Measurements from ENCODE around the gene GIGYF2.

GIGYF2 gene

GRCh38 chr2:232697059-232697806, at the start of gene GIGYF2:
Gene GIGYF2, plus strand, starts transcription at chr2:232697331. Its CDS starts 37,867 bp downstream, at chr2:232735198.
- Histone ChIP-seq H3K9me3 (ENCODE audit: control insufficient read depth, insufficient read depth, low read depth, low read length) (no peaks in the 10 kb centered on the region), H3K4me3 (ENCODE audit: low read depth, low read length) (peak within 1 kb of the TSS; percentile 95), H3K36me3 (ENCODE audit: control insufficient read depth in 2 of 2, insufficient read depth in 1 of 2, low read length in 2 of 2) (peaks cover 0 to 19% of the 10 kb centered on the region in 2 experiments; a peak in 2 of 3 replicates), H3K4me1 (ENCODE audit: control insufficient read depth, insufficient read depth, low read length) (peaks cover 16% of the 10 kb centered on the region), H3K27ac (ENCODE audit: extremely low read depth, low read depth, low read length) (peak within 1 kb of the TSS; percentile 90)
- CTCF ChIA-PET: interaction anchor here (0.6 kb wide), 1 partner anchor 797 kb away, joined by 3 read pairs; no protein-coding TSS in a partner anchor
- POLR2A ChIA-PET: interaction anchor here (0.6 to 1.5 kb wide), 3 partner anchors 13 to 64 kb away, joined by 3 to 4 read pairs (median 3); partner anchors contain the start of gene EFHD1
- TF ChIP-seq ZBTB11 (tag by site-specific recombination; conservative IDR thresholded peaks at IDR 0.05; ENCODE audit: low read depth) (0 out of 2 replicates have a peak, but pooled peaks have one; percentile 19), ZBTB26 (tag by site-specific recombination; optimal IDR thresholded peaks at IDR 0.05) (peak; percentile 46), ZNF341 (tag by site-specific recombination; IDR thresholded peaks at IDR 0.05; ENCODE audit: low read depth) (peak; percentile 65), ZNF600 (tag by site-specific recombination; IDR thresholded peaks at IDR 0.05) (0 out of 2 replicates have a peak, but pooled peaks have one; percentile 17), WT1 (tag by site-specific recombination; IDR thresholded peaks at IDR 0.05) (no peak), KLF16 (tag by site-specific recombination; IDR thresholded peaks at IDR 0.05) (peak; percentile 60), GLIS1 (tag by site-specific recombination; IDR thresholded peaks at IDR 0.05) (0 out of 2 replicates have a peak, but pooled peaks have one; percentile 11), YY1 (tag by site-specific recombination; IDR thresholded peaks at IDR 0.05) (peak; percentile 66), ZBTB48 (tag by site-specific recombination; IDR thresholded peaks at IDR 0.05) (peak; percentile 57; the same call in 1 of the 2 replicates), KLF9 (tag by site-specific recombination; IDR thresholded peaks at IDR 0.05; ENCODE audit: low read depth) (peak; percentile 99), ZBTB20 (tag by site-specific recombination; IDR thresholded peaks at IDR 0.05) (peak; percentile 56; the same call in 1 of the 2 replicates), ZNF701 (tag by site-specific recombination; IDR thresholded peaks at IDR 0.05) (no peak), SP7 (tag by site-specific recombination; IDR thresholded peaks at IDR 0.05) (peak; percentile 30; the same call in 1 of the 2 replicates), ZNF626 (tag by site-specific recombination; IDR thresholded peaks at IDR 0.05) (no peak), ZNF76 (tag by site-specific recombination; IDR thresholded peaks at IDR 0.05; ENCODE audit: borderline replicate concordance, low read depth) (no peak), ZNF133 (tag by site-specific recombination; IDR thresholded peaks at IDR 0.05) (no peak), ZNF623 (tag by site-specific recombination; IDR thresholded peaks at IDR 0.05) (no peak), PATZ1 (tag by site-specific recombination; IDR thresholded peaks at IDR 0.05) (peak; percentile 90), ZNF10 (tag by site-specific recombination; IDR thresholded peaks at IDR 0.05) (peak; percentile 58; the same call in 1 of the 2 replicates)
- TF ChIP-seq, protein P1, sequence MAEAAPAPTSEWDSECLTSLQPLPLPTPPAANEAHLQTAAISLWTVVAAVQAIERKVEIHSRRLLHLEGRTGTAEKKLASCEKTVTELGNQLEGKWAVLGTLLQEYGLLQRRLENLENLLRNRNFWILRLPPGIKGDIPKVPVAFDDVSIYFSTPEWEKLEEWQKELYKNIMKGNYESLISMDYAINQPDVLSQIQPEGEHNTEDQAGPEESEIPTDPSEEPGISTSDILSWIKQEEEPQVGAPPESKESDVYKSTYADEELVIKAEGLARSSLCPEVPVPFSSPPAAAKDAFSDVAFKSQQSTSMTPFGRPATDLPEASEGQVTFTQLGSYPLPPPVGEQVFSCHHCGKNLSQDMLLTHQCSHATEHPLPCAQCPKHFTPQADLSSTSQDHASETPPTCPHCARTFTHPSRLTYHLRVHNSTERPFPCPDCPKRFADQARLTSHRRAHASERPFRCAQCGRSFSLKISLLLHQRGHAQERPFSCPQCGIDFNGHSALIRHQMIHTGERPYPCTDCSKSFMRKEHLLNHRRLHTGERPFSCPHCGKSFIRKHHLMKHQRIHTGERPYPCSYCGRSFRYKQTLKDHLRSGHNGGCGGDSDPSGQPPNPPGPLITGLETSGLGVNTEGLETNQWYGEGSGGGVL (tag by site-specific recombination; IDR thresholded peaks at IDR 0.05): peak; percentile 74
- TF ChIP-seq, protein P2, sequence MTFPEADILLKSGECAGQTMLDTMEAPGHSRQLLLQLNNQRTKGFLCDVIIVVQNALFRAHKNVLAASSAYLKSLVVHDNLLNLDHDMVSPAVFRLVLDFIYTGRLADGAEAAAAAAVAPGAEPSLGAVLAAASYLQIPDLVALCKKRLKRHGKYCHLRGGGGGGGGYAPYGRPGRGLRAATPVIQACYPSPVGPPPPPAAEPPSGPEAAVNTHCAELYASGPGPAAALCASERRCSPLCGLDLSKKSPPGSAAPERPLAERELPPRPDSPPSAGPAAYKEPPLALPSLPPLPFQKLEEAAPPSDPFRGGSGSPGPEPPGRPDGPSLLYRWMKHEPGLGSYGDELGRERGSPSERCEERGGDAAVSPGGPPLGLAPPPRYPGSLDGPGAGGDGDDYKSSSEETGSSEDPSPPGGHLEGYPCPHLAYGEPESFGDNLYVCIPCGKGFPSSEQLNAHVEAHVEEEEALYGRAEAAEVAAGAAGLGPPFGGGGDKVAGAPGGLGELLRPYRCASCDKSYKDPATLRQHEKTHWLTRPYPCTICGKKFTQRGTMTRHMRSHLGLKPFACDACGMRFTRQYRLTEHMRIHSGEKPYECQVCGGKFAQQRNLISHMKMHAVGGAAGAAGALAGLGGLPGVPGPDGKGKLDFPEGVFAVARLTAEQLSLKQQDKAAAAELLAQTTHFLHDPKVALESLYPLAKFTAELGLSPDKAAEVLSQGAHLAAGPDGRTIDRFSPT (tag by site-specific recombination; IDR thresholded peaks at IDR 0.05): peak; percentile 77
- TF ChIP-seq, protein P3, sequence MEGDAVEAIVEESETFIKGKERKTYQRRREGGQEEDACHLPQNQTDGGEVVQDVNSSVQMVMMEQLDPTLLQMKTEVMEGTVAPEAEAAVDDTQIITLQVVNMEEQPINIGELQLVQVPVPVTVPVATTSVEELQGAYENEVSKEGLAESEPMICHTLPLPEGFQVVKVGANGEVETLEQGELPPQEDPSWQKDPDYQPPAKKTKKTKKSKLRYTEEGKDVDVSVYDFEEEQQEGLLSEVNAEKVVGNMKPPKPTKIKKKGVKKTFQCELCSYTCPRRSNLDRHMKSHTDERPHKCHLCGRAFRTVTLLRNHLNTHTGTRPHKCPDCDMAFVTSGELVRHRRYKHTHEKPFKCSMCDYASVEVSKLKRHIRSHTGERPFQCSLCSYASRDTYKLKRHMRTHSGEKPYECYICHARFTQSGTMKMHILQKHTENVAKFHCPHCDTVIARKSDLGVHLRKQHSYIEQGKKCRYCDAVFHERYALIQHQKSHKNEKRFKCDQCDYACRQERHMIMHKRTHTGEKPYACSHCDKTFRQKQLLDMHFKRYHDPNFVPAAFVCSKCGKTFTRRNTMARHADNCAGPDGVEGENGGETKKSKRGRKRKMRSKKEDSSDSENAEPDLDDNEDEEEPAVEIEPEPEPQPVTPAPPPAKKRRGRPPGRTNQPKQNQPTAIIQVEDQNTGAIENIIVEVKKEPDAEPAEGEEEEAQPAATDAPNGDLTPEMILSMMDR (tag by site-specific recombination; IDR thresholded peaks at IDR 0.05): peak; percentile 53

Data from HEK293 (cell line).